Panc1 (cell line): ENCODE measurements around the gene ARRDC2.

Experiments
- POLR2AphosphoS5 ChIP-seq: IDR thresholded peaks from 2 replicates; pipeline ENCODE4 v1.6.1; 2012; ENCODE audit warnings: mild to moderate bottlenecking, low read depth, low read length, moderate library complexity
- SIN3A ChIP-seq: IDR thresholded peaks from 2 replicates; pipeline ENCODE4 v1.6.1; 2012; ENCODE audit warnings: low read depth, mild to moderate bottlenecking, low read length, moderate library complexity, borderline replicate concordance; ENCODE audit not compliant: insufficient read depth
- TF ChIP-seq, protein P1 (sequence below): fragments of 450-650 bp; IDR thresholded peaks from 2 replicates; pipeline ENCODE4 v1.5.1; 2017; ENCODE audit warnings: mild to moderate bottlenecking
- TF ChIP-seq, protein P2 (sequence below), 2 experiments: IDR thresholded peaks; 2 replicates each; pipeline ENCODE4 v1.6.1; 2011 to 2012; ENCODE audit warnings: low read depth in 2 of 2, control low read depth in 1 of 2, low read length in 1 of 2, mild to moderate bottlenecking in 1 of 2, moderate library complexity in 1 of 2; ENCODE audit not compliant: insufficient read depth in 1 of 2

DNA sequence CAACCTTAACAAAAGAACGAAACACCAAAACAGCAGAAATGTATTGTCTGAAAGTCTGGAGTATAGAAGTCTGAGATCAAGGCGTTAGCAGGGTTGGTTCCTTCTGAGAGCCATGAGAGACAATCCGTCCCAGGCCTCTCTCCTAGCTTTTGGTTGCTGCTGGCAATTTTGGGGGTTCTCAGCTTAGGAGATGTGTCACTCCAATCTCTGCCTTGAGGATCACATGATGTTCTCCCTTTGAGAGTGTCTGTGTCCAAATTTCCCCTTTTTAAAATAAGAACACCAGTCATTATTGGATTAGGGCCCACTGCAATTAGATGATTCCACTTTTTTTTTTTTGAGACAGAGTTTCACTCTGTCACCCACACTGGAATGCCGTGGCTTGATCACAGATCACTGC lies 30.9 kb upstream of the ARRDC2 start:
- TF ChIP-seq, protein P1, sequence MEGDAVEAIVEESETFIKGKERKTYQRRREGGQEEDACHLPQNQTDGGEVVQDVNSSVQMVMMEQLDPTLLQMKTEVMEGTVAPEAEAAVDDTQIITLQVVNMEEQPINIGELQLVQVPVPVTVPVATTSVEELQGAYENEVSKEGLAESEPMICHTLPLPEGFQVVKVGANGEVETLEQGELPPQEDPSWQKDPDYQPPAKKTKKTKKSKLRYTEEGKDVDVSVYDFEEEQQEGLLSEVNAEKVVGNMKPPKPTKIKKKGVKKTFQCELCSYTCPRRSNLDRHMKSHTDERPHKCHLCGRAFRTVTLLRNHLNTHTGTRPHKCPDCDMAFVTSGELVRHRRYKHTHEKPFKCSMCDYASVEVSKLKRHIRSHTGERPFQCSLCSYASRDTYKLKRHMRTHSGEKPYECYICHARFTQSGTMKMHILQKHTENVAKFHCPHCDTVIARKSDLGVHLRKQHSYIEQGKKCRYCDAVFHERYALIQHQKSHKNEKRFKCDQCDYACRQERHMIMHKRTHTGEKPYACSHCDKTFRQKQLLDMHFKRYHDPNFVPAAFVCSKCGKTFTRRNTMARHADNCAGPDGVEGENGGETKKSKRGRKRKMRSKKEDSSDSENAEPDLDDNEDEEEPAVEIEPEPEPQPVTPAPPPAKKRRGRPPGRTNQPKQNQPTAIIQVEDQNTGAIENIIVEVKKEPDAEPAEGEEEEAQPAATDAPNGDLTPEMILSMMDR: no peak
- TF ChIP-seq SIN3A (no peak), POLR2AphosphoS5 (no peak)
- TF ChIP-seq, protein P2, sequence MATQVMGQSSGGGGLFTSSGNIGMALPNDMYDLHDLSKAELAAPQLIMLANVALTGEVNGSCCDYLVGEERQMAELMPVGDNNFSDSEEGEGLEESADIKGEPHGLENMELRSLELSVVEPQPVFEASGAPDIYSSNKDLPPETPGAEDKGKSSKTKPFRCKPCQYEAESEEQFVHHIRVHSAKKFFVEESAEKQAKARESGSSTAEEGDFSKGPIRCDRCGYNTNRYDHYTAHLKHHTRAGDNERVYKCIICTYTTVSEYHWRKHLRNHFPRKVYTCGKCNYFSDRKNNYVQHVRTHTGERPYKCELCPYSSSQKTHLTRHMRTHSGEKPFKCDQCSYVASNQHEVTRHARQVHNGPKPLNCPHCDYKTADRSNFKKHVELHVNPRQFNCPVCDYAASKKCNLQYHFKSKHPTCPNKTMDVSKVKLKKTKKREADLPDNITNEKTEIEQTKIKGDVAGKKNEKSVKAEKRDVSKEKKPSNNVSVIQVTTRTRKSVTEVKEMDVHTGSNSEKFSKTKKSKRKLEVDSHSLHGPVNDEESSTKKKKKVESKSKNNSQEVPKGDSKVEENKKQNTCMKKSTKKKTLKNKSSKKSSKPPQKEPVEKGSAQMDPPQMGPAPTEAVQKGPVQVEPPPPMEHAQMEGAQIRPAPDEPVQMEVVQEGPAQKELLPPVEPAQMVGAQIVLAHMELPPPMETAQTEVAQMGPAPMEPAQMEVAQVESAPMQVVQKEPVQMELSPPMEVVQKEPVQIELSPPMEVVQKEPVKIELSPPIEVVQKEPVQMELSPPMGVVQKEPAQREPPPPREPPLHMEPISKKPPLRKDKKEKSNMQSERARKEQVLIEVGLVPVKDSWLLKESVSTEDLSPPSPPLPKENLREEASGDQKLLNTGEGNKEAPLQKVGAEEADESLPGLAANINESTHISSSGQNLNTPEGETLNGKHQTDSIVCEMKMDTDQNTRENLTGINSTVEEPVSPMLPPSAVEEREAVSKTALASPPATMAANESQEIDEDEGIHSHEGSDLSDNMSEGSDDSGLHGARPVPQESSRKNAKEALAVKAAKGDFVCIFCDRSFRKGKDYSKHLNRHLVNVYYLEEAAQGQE (IDR thresholded peaks at IDR 0.05; ENCODE audit: insufficient read depth in 1 of 2, low read depth in 2 of 2, low read length in 1 of 2): no peak
